HFF-Myc (cell line): ENCODE measurements around the gene FNBP1L.

ENCODE experiments used
- DNase-seq: peaks from one replicate; pipeline ENCODE4 v3.0.0-alpha.2; 2011; ENCODE audit warnings: low read depth; ENCODE audit errors: extremely low read depth
- H3K4me3 ChIP-seq: replicated peaks from 2 replicates; pipeline ENCODE4 v1.5.1; 2011; ENCODE audit warnings: low read depth, mild to moderate bottlenecking, control low read depth, low read length
- TF ChIP-seq, protein P1 (sequence below): IDR thresholded peaks from 2 replicates; pipeline ENCODE4 v1.5.1; 2012; ENCODE audit warnings: mild to moderate bottlenecking, low read depth, low read length, control low read depth; ENCODE audit errors: missing control alignments

FNBP1L gene

DNA sequence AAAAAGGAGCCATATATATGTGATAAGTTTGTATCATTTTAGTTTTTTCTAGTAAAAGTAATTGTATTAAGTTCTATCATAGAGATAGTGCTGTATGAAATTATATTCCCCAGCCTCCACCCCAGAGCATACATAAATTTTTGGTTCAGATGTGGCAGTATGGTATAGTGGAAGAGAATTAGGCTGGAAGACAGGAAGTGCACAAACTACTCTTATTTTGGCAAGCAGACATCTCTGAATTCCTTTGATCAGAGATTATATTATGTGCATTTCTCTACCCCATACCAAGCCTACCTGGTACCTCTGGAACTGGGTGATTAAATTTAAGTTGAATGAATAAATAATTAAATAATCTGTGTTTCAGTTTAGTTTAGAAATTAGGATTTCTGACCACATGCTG lies 55.9 kb downstream of the FNBP1L start:
- DNase-seq: no peak
- TF ChIP-seq, protein P1, sequence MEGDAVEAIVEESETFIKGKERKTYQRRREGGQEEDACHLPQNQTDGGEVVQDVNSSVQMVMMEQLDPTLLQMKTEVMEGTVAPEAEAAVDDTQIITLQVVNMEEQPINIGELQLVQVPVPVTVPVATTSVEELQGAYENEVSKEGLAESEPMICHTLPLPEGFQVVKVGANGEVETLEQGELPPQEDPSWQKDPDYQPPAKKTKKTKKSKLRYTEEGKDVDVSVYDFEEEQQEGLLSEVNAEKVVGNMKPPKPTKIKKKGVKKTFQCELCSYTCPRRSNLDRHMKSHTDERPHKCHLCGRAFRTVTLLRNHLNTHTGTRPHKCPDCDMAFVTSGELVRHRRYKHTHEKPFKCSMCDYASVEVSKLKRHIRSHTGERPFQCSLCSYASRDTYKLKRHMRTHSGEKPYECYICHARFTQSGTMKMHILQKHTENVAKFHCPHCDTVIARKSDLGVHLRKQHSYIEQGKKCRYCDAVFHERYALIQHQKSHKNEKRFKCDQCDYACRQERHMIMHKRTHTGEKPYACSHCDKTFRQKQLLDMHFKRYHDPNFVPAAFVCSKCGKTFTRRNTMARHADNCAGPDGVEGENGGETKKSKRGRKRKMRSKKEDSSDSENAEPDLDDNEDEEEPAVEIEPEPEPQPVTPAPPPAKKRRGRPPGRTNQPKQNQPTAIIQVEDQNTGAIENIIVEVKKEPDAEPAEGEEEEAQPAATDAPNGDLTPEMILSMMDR: no peak
- no peak overlapping the region for H3K4me3 ChIP-seq

DNA sequence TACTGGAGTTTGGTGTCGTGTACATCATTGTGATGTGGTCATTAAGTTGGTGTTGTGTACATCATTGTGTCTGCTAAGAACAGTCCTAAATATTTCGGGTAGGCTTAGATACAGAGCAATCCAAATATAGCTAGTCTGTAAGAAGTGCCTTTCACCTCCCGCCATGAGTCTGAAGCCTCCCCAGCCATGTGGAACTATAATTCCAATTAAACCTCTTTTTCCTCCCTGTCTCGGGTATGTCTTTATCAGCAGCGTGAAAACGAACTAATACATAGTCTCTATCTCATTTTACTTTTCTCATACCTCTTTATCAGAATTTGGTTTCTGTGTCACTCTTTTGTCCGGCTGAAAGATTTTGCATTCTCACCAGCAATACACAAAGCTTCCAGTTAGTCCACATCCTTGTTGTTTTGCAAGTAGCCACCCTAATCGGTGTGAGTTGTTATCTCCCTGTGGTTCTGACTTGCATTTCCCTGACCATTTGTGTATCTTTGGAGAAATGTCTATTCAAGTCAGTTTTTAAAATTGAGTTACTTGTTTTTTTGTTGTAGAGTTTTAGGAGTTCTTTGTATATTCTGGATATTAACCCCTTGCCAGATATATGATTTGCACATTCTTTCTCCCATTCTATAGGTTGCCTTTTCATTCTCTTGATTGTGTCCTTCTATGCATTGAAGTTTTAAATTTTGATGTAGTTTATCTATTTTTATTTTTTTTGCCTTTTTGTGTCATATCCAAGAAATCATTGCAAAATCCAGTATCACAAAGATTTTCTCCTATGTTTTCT lies 56.5 kb downstream of the FNBP1L start:
- no peak for DNase-seq
- TF ChIP-seq, protein P1: no peak
- H3K4me3 ChIP-seq: no peak overlapping the region

DNA sequence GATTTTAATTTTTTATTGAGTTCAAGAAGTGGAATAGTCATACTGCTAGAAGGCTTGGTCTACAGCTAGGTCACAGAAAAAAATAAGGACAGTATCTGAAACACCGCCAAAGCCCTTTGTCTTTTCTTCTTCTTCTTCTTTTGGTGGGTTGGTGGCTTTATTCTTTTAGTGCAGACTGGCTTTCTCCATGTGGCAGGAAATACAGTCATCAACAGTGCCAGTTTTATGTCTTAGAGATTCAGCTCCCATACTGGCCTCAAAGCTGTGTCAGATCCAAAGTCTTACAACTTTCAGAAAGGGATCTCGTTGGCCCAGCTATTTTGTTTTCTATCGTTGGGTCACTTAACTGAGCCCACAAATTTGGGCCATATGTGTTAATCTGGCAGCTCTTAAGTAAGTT lies 58.2 kb downstream of the FNBP1L start:
- H3K4me3 ChIP-seq: no peak overlapping the region
- TF ChIP-seq, protein P1: no peak
- DNase-seq: no peak

DNA sequence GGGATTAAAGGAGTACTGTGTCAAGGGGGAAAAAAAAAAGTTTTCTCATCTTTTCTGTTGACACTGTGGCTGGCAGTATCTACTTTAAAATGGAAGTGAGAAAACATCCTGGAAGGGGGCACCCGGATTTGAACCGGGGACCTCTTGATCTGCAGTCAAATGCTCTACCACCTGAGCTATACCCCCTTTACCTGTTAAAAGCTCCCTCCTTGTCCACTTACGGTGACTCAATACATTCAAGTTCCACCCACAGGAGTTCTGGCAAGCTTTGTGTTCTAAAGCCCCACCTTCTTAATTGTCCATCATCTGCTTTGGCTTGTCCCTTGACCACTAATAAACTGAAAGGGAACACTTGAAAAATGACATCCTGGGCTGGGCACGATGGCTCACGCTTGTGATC lies 68.2 kb downstream of the FNBP1L start:
- H3K4me3 ChIP-seq: no peak overlapping the region
- no peak for DNase-seq
- TF ChIP-seq, protein P1: no peak

DNA sequence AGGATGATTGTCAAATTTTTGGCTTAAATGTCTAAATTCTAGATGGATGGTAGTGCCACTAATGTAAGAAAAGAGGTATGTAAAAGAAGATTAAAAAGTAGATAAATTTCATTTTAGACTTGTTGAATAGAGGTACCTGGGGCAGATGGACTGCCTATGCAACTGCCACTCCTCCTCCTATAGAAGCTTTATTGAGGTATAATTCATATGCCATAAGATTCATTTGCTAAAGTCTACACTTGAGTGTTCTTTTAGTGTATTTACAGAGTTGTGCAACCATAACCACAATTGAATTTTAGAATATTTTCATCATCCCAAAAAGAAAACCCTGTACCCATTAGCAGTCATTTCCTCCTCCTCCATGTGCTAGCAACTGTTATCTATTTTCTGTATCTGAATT lies 70.6 kb downstream of the FNBP1L start:
- no peak for DNase-seq
- no peak overlapping the region for H3K4me3 ChIP-seq
- TF ChIP-seq, protein P1: no peak

DNA sequence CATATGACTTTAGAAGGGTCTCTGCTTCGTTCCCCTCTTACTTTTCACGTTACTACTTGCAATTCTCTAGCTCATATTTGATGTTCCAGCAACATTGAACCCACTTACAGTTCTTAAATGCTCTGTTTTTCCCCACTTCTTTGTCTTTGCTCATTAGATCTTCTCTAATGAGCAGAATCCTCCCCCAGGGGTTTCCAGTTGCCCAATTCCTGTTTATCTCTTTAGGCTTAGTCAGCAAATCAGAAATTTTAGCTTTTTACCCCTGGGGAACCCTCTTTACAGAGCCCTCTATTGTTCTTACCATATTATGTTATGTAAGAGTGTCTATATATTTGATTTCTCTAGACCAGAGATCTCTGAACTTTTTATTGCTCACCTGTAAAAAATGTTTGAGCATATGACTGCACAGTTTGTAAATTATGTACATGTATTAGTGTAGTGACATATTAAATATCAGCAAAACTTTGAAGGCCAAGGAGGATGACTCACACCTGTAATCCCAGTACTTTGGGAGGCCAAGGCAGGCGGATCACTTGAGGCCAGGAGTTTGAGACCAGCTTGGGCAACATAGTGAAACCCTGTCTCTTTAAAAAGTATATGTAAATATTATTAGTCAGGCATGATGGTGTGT lies 71.4 kb downstream of the FNBP1L start:
- TF ChIP-seq, protein P1: no peak
- no peak for DNase-seq
- no peak overlapping the region for H3K4me3 ChIP-seq
